GM10266 (cell line): ENCODE results near the gene ACYP1.

Source experiments
- DNase-seq: peaks from one replicate; pipeline ENCODE4 v3.0.0; 2012; ENCODE audit errors: extremely low spot score
- TF ChIP-seq, protein P1 (sequence below): IDR thresholded peaks from 2 replicates; pipeline ENCODE4 v1.5.1; 2012; ENCODE audit warnings: mild to moderate bottlenecking, low read depth; ENCODE audit not compliant: control insufficient read depth, insufficient read depth; ENCODE audit errors: missing control alignments

The ACYP1 gene

DNA sequence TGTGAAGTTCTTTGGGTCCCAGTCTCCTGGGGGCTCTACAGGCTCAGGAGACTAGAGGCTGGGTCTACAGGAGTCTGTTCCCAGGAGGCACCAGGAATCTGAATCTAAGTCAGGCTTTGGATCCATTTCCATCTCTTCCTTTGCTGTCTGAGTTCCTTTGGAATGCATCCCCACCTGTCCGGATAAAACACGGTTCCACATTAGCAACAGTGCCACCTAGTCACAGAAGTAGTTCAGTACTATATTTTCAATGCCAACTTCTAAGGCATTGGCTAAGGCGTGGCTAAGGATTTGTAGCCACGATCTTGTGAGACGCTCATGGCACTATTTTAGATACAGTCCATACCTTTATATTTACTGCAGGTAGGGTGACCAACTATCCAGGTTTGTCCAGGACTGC is 20.7 kb upstream of the ACYP1 start:
- DNase-seq = no peak

DNA sequence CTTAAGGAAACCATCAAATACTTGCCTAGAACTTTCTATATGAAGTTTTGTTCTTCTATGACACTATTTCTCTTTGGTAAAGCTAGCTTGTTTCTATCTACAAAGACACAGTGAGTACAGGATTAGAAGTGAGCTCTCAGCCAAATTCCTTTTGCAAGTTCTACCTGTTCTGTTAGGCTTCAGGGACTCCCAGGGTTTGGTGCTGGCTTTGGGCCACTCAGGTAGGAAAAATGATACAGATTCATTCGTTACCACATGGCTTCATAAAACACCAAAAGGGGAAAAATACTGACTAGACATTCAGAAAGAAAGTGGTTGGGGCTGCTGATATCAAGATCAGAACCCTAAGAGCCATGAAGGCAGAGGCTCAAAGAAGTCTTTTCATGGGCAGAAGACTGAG is 19.4 kb upstream of the ACYP1 start:
- TF ChIP-seq, protein P1, sequence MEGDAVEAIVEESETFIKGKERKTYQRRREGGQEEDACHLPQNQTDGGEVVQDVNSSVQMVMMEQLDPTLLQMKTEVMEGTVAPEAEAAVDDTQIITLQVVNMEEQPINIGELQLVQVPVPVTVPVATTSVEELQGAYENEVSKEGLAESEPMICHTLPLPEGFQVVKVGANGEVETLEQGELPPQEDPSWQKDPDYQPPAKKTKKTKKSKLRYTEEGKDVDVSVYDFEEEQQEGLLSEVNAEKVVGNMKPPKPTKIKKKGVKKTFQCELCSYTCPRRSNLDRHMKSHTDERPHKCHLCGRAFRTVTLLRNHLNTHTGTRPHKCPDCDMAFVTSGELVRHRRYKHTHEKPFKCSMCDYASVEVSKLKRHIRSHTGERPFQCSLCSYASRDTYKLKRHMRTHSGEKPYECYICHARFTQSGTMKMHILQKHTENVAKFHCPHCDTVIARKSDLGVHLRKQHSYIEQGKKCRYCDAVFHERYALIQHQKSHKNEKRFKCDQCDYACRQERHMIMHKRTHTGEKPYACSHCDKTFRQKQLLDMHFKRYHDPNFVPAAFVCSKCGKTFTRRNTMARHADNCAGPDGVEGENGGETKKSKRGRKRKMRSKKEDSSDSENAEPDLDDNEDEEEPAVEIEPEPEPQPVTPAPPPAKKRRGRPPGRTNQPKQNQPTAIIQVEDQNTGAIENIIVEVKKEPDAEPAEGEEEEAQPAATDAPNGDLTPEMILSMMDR = no peak
- no peak for DNase-seq

More for the DNA sequence above, 20.7 kb upstream of the ACYP1 start:
- TF ChIP-seq, protein P1 = no peak

DNA sequence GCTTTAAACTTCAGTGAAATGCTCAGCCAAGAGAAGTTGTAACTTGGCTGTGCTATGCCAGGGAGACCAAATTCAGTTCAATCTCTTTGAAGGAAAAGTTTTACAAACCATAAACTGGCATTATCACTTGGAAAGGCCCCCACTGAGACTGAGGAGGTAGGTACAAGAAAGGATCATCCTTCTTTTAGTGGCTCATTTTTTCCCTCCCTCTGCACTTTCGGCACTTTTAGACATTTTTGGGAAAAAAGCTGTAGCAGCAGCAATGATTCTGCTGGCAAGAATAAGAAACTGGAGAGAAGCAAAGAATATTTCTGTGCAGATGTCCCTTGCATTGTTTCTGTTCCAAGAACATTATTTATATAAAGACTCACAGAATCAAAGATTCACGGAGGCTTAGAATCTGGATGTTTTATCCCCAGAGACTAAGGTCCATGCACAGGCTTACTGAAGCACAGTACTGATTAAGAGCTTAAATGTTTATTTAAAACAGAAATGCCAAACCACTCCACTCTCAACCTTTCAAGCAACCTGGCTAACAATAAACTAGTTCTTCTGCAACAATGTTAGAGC is 17.9 kb upstream of the ACYP1 start:
- no peak for DNase-seq
- TF ChIP-seq, protein P1 = no peak

- TF ChIP-seq, protein P1 = no peak
- DNase-seq = no peak
These were observed 15.7 kb upstream of the ACYP1 start for GRCh38 chr14:75079521-75079920.

DNA sequence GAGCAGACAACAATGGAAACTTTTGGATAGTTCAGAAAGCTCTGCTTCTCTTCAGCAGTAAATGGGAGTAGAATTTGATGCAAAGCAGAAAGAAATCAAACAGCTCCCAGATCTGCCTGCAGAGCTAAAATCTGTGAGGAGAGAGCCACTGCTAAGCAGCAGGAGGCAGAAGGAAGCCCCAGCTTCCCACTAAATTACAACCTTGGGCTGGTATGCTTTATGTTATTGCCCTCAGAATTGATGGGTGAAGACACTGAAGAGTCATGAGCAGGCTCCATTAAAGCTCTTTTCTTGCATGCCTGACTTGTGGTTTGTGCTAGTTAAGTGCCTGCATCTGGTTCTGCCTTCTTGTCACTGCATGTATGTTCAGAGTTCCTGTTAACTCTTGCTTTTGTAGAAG is 14.0 kb upstream of the ACYP1 start:
- DNase-seq = no peak
- TF ChIP-seq, protein P1 = no peak

- DNase-seq = no peak
- TF ChIP-seq, protein P1 = no peak
These were observed 6.6 kb upstream of the ACYP1 start for GRCh38 chr14:75070383-75070782.

GRCh38 chr14:75069811-75070145 is 6.0 kb upstream of the ACYP1 start:
- no peak for DNase-seq
- TF ChIP-seq, protein P1 = no peak
